HCT116 (cell line): Measurements from ENCODE around the gene MINDY4. TPM values are rescaled to one million over a fixed set of nuclear protein-coding genes. Genes with fewer than 3 reads are reported as not detected.

Source experiments
- ATAC-seq: fragments of 200-7000 bp; cut with Tn5 transposase; 2 replicates; pipeline ENCODE4 v1.9.1; 2020; ENCODE audit warnings: mild to moderate bottlenecking, moderate library complexity
- BruUV-seq: library from RNA; stranded (reverse); fragments of 400-500 nt; replicated peaks from 2 replicates; lab custom pipeline; 2021; lab: Mats Ljungman, UMichigan
- CTCF ChIA-PET: fragments of 300-600 bp; sonication (Branson Sonifier 250); formaldehyde crosslinking; loops from one replicate; lab custom pipeline; 2021; ENCODE audit warnings: antibody characterized with exemption; lab: Charles Lee
- POLR2A ChIA-PET: fragments of 300-600, 350-600 bp; sonication (Branson Sonifier 250); formaldehyde crosslinking; loops from one replicate; lab custom pipeline; 2021; ENCODE audit warnings: antibody characterized with exemption; lab: Charles Lee
- RAD21 ChIA-PET, 2 experiments: fragments of 300-600 bp; sonication (Branson Sonifier 250); formaldehyde crosslinking; loops; one replicate each; lab custom pipeline; 2023; ENCODE audit warnings: low total read pairs in 2 of 2; ENCODE audit not compliant: uncharacterized antibody in 2 of 2, unreplicated experiment in 2 of 2, low non-redundant PET in 1 of 2; lab: Charles Lee
- DNase-seq: peaks from one replicate; pipeline ENCODE4 v3.0.0-alpha.2; 2010; ENCODE audit warnings: low read depth, low spot score
- H2AFZ ChIP-seq: fragments of 200-600 bp; shearing (Covaris generic), sonication (generic); 2 replicates; pipeline ENCODE4 v1.6.1; 2017; ENCODE audit warnings: low read depth, mixed run types, mixed read lengths, antibody characterized with exemption, low read length; ENCODE audit not compliant: poor library complexity, severe bottlenecking
- H3K27ac ChIP-seq: 2 replicates; pipeline ENCODE4 v1.5.1; 2012; ENCODE audit warnings: low read depth, low read length
- H3K27me3 ChIP-seq: fragments of 200-600 bp; sonication (generic); 2 replicates; pipeline ENCODE4 v1.6.1; 2016; ENCODE audit warnings: mixed run types, low read length, mixed read lengths; ENCODE audit not compliant: insufficient read depth
- H3K36me3 ChIP-seq, 2 experiments: fragments of 200-500 bp in 1 of 2; fragments of 200-600 bp in 1 of 2; sonication (Bioruptor generic) in 1 of 2; sonication (generic) in 1 of 2; 2 replicates each; pipeline versions ENCODE4 v1.5.1 to v1.6.1; 2014 to 2016; ENCODE audit warnings: low read length in 2 of 2, inconsistent platforms in 1 of 2, mixed read lengths in 1 of 2, mixed run types in 1 of 2; ENCODE audit not compliant: insufficient read depth in 2 of 2, control insufficient read depth in 1 of 2
- H3K4me1 ChIP-seq, 2 experiments: fragments of 200-600 bp in 1 of 2; sonication (generic) in 1 of 2; 2 replicates each; pipeline versions ENCODE4 v1.5.1 to v1.6.1; 2012 to 2017; ENCODE audit warnings: low read length in 2 of 2, inconsistent platforms in 1 of 2, mild to moderate bottlenecking in 1 of 2, mixed read lengths in 1 of 2, mixed run types in 1 of 2, moderate library complexity in 1 of 2; ENCODE audit not compliant: insufficient read depth in 2 of 2, control insufficient read depth in 1 of 2
- H3K4me2 ChIP-seq: fragments of 200-600 bp; sonication (generic); 2 replicates; pipeline ENCODE4 v1.6.1; 2017; ENCODE audit warnings: mixed run types, low read length, mixed read lengths
- H3K4me3 ChIP-seq, 2 experiments: fragments of 200-600 bp in 1 of 2; sonication (generic) in 1 of 2; replicated peaks in 1 of 2; 2 replicates each; pipeline ENCODE4 v1.5.1; 2011 to 2016; ENCODE audit warnings: low read length in 2 of 2, control low read depth in 1 of 2, low read depth in 1 of 2, mild to moderate bottlenecking in 1 of 2, mixed read lengths in 1 of 2, mixed run types in 1 of 2
- H3K79me2 ChIP-seq: fragments of 200-600 bp; sonication (generic); 2 replicates; pipeline ENCODE4 v1.6.1; 2017; ENCODE audit warnings: mild to moderate bottlenecking, mixed run types, low read length, moderate library complexity, mixed read lengths; ENCODE audit not compliant: insufficient read depth
- H3K9ac ChIP-seq: fragments of 200-600 bp; sonication (generic); 2 replicates; pipeline ENCODE4 v1.6.1; 2016; ENCODE audit warnings: low read length, mixed read lengths
- H3K9me2 ChIP-seq: fragments of 200-600 bp; sonication (generic), shearing (Covaris generic); 2 replicates; pipeline ENCODE4 v1.6.1; 2017; ENCODE audit warnings: mixed run types, mild to moderate bottlenecking, moderate library complexity; ENCODE audit not compliant: insufficient read depth
- H3K9me3 ChIP-seq, 2 experiments: fragments of 200-500 bp in 1 of 2; fragments of 200-600 bp in 1 of 2; sonication (Bioruptor generic) in 1 of 2; sonication (generic) in 1 of 2; 2 replicates each; pipeline ENCODE4 v1.6.1; 2014 to 2017; ENCODE audit warnings: low read length in 2 of 2, mixed read lengths in 2 of 2, inconsistent platforms in 1 of 2, low read depth in 1 of 2, mild to moderate bottlenecking in 1 of 2, mixed run types in 1 of 2, moderate library complexity in 1 of 2; ENCODE audit not compliant: control insufficient read depth in 1 of 2, insufficient read depth in 1 of 2
- H4K20me1 ChIP-seq: fragments of 200-600 bp; sonication (generic), shearing (Covaris generic); 2 replicates; pipeline ENCODE4 v1.6.1; 2017; ENCODE audit warnings: mixed run types, mild to moderate bottlenecking, moderate library complexity; ENCODE audit not compliant: insufficient read depth
- CBX3 ChIP-seq: IDR thresholded peaks from 2 replicates; pipeline ENCODE4 v1.6.1; 2012; ENCODE audit warnings: low read depth
- CEBPB ChIP-seq: IDR thresholded peaks from 2 replicates; pipeline ENCODE4 v1.6.1; 2012; ENCODE audit warnings: low read depth
- EGR1 ChIP-seq: IDR thresholded peaks from 2 replicates; pipeline ENCODE4 v1.6.1; 2012; ENCODE audit warnings: low read depth
- EZH2phosphoT487 ChIP-seq: fragments of 200-600 bp; IDR thresholded peaks from 2 replicates; pipeline ENCODE4 v1.6.1; 2018; ENCODE audit warnings: antibody characterized with exemption, borderline replicate concordance
- JUND ChIP-seq: IDR thresholded peaks from 2 replicates; pipeline ENCODE4 v1.6.1; 2012
- REST ChIP-seq: IDR thresholded peaks from 2 replicates; pipeline ENCODE4 v1.6.1; 2012; ENCODE audit warnings: low read depth
- SP1 ChIP-seq: IDR thresholded peaks from 2 replicates; pipeline ENCODE4 v1.6.1; 2012; ENCODE audit warnings: low read depth
- SRF ChIP-seq: IDR thresholded peaks from 2 replicates; pipeline ENCODE4 v1.6.1; 2012; ENCODE audit warnings: low read depth
- TCF7L2 ChIP-seq: IDR thresholded peaks from 2 replicates; pipeline ENCODE4 v1.7.0; 2011; ENCODE audit warnings: borderline replicate concordance, inconsistent platforms; ENCODE audit not compliant: insufficient read depth, insufficient read length; ENCODE audit errors: extremely low read depth
- ZFX ChIP-seq: fragments of 450-650 bp; IDR thresholded peaks from 2 replicates; pipeline ENCODE4 v1.6.1; 2017
- intact Hi-C: fragments of 100-400 bp; cut with micrococcal nuclease; formaldehyde crosslinking; loops from 2 replicates; pipeline ENCODE4 v1.10.0; 2022
- total RNA-seq: library from RNA; stranded (reverse); gene quantifications from one replicate; pipeline ENCODE4 v1.2.1, GENCODE V29; 2021; ENCODE audit not compliant: unreplicated experiment
- TF ChIP-seq, protein P1 (sequence below), 3 experiments: fragments of 200-600 bp in 1 of 3; sonication (generic) in 1 of 3; IDR thresholded peaks in 2 of 3; conservative IDR thresholded peaks in 1 of 3; 2 replicates each; pipeline ENCODE4 v1.5.1; 2012 to 2017; ENCODE audit warnings: low read depth in 2 of 3, low read length in 2 of 3, antibody characterized with exemption in 1 of 3, borderline replicate concordance in 1 of 3, control low read depth in 1 of 3, mild to moderate bottlenecking in 1 of 3, mixed read lengths in 1 of 3, mixed run types in 1 of 3, moderate library complexity in 1 of 3; ENCODE audit not compliant: insufficient read depth in 1 of 3
- TF ChIP-seq, protein P2 (sequence below): IDR thresholded peaks from 2 replicates; pipeline ENCODE4 v1.6.1; 2012

MINDY4 gene
- total RNA-seq, 1 experiment from 2014 or later, result 6.1 TPM

GRCh38 chr7:30853576-30853975 is 82.4 kb downstream of the MINDY4 start:
- H2AFZ ChIP-seq, result no peak overlapping the region
- no peaks in the 10 kb centered on the region for H3K9me2 ChIP-seq
- no peaks in the 10 kb centered on the region for H3K9me3 ChIP-seq
- DNase-seq, result no peak
- no peaks in the 10 kb centered on the region for H3K79me2 ChIP-seq
- no peaks in the 10 kb centered on the region for H4K20me1 ChIP-seq
- no TSS peak for BruUV-seq
- no peak overlapping the region for H3K4me3 ChIP-seq
- H3K4me2 ChIP-seq, result no peak overlapping the region
- H3K27ac ChIP-seq, result no peak overlapping the region
- RAD21 ChIA-PET, result no interaction called here
- no peaks in the 10 kb centered on the region for H3K27me3 ChIP-seq
- POLR2A ChIA-PET, result no interaction called here
- intact Hi-C loops, result no loop called here
- CTCF ChIA-PET, result no interaction called here
- TF ChIP-seq ZFX, result no peak
- TF ChIP-seq SRF, result no peak
- TF ChIP-seq, protein P1, sequence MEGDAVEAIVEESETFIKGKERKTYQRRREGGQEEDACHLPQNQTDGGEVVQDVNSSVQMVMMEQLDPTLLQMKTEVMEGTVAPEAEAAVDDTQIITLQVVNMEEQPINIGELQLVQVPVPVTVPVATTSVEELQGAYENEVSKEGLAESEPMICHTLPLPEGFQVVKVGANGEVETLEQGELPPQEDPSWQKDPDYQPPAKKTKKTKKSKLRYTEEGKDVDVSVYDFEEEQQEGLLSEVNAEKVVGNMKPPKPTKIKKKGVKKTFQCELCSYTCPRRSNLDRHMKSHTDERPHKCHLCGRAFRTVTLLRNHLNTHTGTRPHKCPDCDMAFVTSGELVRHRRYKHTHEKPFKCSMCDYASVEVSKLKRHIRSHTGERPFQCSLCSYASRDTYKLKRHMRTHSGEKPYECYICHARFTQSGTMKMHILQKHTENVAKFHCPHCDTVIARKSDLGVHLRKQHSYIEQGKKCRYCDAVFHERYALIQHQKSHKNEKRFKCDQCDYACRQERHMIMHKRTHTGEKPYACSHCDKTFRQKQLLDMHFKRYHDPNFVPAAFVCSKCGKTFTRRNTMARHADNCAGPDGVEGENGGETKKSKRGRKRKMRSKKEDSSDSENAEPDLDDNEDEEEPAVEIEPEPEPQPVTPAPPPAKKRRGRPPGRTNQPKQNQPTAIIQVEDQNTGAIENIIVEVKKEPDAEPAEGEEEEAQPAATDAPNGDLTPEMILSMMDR (IDR thresholded peaks at IDR 0.05 in 2 of 3, conservative IDR thresholded peaks at IDR 0.05 in 1 of 3; ENCODE audit: borderline replicate concordance in 1 of 3, insufficient read depth in 1 of 3, low read depth in 2 of 3, low read length in 2 of 3), result no peak
- TF ChIP-seq, protein P2, sequence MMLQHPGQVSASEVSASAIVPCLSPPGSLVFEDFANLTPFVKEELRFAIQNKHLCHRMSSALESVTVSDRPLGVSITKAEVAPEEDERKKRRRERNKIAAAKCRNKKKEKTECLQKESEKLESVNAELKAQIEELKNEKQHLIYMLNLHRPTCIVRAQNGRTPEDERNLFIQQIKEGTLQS, result no peak
- TF ChIP-seq SP1, result no peak
- TF ChIP-seq REST, result no peak
- no peak for TF ChIP-seq CBX3
- no peak for TF ChIP-seq TCF7L2
- TF ChIP-seq EZH2phosphoT487, result no peak
- TF ChIP-seq CEBPB, result no peak
- TF ChIP-seq EGR1, result no peak
- no peak for TF ChIP-seq JUND
- TF ChIP-seq, all 23 proteins: peak for 0
- H3K4me1 ChIP-seq, result no peaks in the 10 kb centered on the region
- no peak overlapping the region for H3K9ac ChIP-seq
- no peaks in the 10 kb centered on the region for H3K36me3 ChIP-seq
- ATAC-seq, result no peak
